Ovary (tissue), 9 donors: ENCODE results near the gene NES. TPM values are rescaled to one million over a fixed set of nuclear protein-coding genes. Genes with fewer than 3 reads are reported as not detected.
A peak's percentile ranks its signal among the peaks of the same experiment; 100 is the strongest.

ENCODE experiments used
- DNase-seq, 5 donors: peaks; one replicate each; pipeline ENCODE4 v3.0.0-alpha.2; 2019 to 2020
- H3K27ac ChIP-seq, 2 donors: fragments of 200-600 bp; one replicate each; pipeline versions ENCODE4 v1.5.1 to v1.8.0; 2019 to 2022
- H3K27me3 ChIP-seq: fragments of 200-600 bp; one replicate; pipeline ENCODE4 v1.8.0; 2022
- H3K36me3 ChIP-seq: fragments of 200-600 bp; sonication (generic); one replicate; pipeline ENCODE4 v1.5.1; 2019
- H3K4me1 ChIP-seq: one replicate; pipeline ENCODE4 v1.8.1; 2013; ENCODE audit warnings: mild to moderate bottlenecking, moderate library complexity; ENCODE audit not compliant: insufficient read depth
- H3K4me3 ChIP-seq: fragments of 200-600 bp; sonication (generic); one replicate; pipeline ENCODE4 v1.5.1; 2017
- H3K9me3 ChIP-seq, 2 donors: fragments of 200-600 bp in 1 of 2; sonication (generic) in 1 of 2; one replicate each; pipeline versions ENCODE4 v1.5.1 to v1.8.1; 2013 to 2019; ENCODE audit warnings: mild to moderate bottlenecking in 1 of 2, moderate library complexity in 1 of 2
- EP300 ChIP-seq: sonication (generic); formaldehyde crosslinking; IDR thresholded peaks from one replicate; pipeline ENCODE4 v1.6.1; 2017; ENCODE audit warnings: antibody characterized with exemption
- POLR2A ChIP-seq: fragments of 450-650 bp; IDR thresholded peaks from one replicate; pipeline ENCODE4 v1.6.1; 2017; ENCODE audit warnings: antibody characterized with exemption, mild to moderate bottlenecking, moderate library complexity
- WGBS, 3 donors: extraction: QIAGEN DNeasy Blood & Tissue Kit in 1 of 3; methylation state at CpG; one replicate each; pipeline versions ENCODE4 v1.1.5 to v1.1.7; 2013 to 2017; 5-methylcytosine and 5-hydroxymethylcytosine counted together
- intact Hi-C, 4 donors: fragments of 100-400 bp; cut with DNase I; formaldehyde crosslinking; loops; one replicate each; pipeline versions ENCODE4 v1.11.0 to v1.15.1; 2022 to 2023
- polyA plus RNA-seq, 2 donors: library from polyadenylated mRNA; stranded (reverse); fragments of 200-250 nt in 1 of 2; fragments of 350-450 nt in 1 of 2; fragmentation: Illumina TruSeq in 1 of 2; extraction: RNeasy Lipid Tissue Mini Kit (QIAGEN cat#74804) in 1 of 2; gene quantifications; one replicate each; pipeline ENCODE4 v1.2.3, GENCODE V29; 2013 to 2014
- total RNA-seq, 7 donors: library from RNA; depleted of rRNA in 2 of 7; stranded (reverse); fragments of >200 nt in 2 of 7; fragmentation: NEBNext Ultra II Directional in 3 of 7; extraction: Animal tissue kit (Norgen Biotek cat#: 25700) in 3 of 7; gene quantifications; one replicate each; pipeline versions ENCODE4 v1.1.0 to v1.2.4, GENCODE V29; 2016 to 2023
- TF ChIP-seq, protein P1 (sequence below), 3 donors: fragments of 450-650 bp in 2 of 3; fragments of 200-600 bp in 1 of 3; IDR thresholded peaks; one replicate each; pipeline versions ENCODE4 v1.5.1 to v1.8.0; 2016 to 2022; ENCODE audit warnings: antibody characterized with exemption in 3 of 3, mild to moderate bottlenecking in 1 of 3
- donor health status: DM: no; HTN: no; CAD: no; lungs with moderate emphysema.
- donor health status: DM: no; HTN: no; CAD: no.
- donor health status: Bipolar disorder and iron deficiency.
- donor health status: DM: yes; HTN: yes; CAD: no.
- donor health status: DM: no; HTN: no; CAD: no.
- donor health status: DM: yes; HTN: yes; CAD: no.

Gene NES
- total and polyA plus RNA-seq, 9 donors, result 3.5 to 32.9 (median 11.3) TPM

DNA sequence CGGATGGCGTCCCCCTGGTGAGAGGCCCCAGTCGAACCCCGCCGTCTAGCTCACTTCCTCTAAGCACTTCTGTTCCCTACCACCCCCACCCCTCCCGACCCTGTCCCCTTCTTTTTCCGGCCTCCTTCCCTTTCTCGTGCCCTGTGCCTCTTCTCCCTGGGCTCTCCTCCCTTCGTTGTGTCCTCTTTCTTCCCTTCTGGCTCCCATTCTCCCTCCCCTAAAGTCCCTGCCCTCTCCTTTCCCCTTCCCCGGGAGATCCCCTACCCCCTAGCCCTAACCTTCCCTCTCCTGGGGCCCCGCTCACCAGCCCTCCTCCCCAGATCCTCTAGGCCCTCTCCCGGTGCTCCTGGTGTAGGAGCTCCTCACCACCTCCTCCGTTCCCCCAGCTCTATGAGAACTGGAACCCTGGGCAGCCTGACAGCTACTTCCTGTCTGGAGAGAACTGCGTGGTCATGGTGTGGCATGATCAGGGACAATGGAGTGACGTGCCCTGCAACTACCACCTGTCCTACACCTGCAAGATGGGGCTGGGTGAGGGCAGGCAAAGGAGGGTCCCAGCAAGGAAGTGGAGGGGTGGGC, 19.4 kb downstream of the NES start:
- H3K4me1 ChIP-seq, result no peaks in the 10 kb centered on the region
- 11 to 14% (median 13%) methylated on average over 15 of the region's 15 CpGs for WGBS, 3 donors
- no peaks in the 10 kb centered on the region for H3K9me3 ChIP-seq
- H3K36me3 ChIP-seq, result no peaks in the 10 kb centered on the region
- no peak overlapping the region for H3K27ac ChIP-seq
- no peak overlapping the region for H3K4me3 ChIP-seq
- DNase-seq, result peak in 1 of 5 donors; percentile 23
- intact Hi-C loops, result loop anchor here in 2 of 4 donors (2.0 to 10.0 kb wide), 3 partner anchors 31 to 201 kb away; no protein-coding TSS in a partner anchor
- H3K27me3 ChIP-seq, result no peaks in the 10 kb centered on the region
- TF ChIP-seq POLR2A, result no peak
- TF ChIP-seq, protein P1, sequence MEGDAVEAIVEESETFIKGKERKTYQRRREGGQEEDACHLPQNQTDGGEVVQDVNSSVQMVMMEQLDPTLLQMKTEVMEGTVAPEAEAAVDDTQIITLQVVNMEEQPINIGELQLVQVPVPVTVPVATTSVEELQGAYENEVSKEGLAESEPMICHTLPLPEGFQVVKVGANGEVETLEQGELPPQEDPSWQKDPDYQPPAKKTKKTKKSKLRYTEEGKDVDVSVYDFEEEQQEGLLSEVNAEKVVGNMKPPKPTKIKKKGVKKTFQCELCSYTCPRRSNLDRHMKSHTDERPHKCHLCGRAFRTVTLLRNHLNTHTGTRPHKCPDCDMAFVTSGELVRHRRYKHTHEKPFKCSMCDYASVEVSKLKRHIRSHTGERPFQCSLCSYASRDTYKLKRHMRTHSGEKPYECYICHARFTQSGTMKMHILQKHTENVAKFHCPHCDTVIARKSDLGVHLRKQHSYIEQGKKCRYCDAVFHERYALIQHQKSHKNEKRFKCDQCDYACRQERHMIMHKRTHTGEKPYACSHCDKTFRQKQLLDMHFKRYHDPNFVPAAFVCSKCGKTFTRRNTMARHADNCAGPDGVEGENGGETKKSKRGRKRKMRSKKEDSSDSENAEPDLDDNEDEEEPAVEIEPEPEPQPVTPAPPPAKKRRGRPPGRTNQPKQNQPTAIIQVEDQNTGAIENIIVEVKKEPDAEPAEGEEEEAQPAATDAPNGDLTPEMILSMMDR (IDR thresholded peaks at IDR 0.05), result no peak
- TF ChIP-seq EP300, result no peak

DNA sequence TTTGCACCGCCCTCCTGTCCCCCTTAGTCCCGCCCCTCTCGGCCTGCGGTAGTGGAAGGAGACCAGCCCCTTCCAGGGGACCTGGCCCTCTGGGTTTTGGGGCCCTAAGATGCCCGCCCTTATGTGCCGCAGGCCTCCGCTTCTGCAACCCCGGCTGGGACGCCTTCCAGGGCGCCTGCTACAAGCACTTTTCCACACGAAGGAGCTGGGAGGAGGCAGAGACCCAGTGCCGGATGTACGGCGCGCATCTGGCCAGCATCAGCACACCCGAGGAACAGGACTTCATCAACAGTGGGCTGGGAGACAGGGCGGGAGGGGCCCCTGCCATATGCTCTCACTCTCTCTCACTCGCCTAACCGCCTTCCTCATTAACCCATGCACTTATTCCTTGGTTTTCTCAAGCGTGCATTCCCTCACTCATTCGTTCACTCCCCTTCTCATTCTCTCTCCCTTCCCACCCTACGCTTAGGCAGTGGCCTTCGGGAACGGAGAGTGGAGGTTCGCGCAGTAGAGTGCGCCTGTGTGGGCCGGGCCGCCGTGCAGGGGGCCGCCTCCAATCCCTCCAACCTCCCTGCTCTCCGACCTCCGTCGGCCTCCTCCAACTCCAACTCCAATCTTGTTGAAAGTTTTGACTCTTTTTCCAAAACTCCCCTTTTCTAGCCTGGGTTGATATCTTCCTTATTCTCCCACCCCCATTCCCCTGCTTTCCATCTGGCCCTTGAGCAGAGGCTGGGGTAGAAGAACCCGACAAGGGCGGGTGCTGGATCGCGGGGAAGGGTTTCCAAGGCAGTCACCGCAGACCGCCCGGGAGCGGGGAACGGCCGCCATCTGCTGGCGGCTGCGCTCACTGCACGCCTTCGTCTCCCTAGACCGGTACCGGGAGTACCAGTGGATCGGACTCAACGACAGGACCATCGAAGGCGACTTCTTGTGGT, 20.1 kb downstream of the NES start:
- H3K27ac ChIP-seq, result no peak overlapping the region
- H3K4me1 ChIP-seq, result no peaks in the 10 kb centered on the region
- intact Hi-C loops, result loop anchor here in 2 of 4 donors (2.0 to 10.0 kb wide), 3 partner anchors 30 to 200 kb away; no protein-coding TSS in a partner anchor
- peak overlapping the region; percentile 39 for H3K4me3 ChIP-seq
- peak; percentile 62 to 88 (median 84) for DNase-seq
- 1 to 2% (median 1%) methylated on average over 54 of the region's 54 CpGs for WGBS, 3 donors
- no peaks in the 10 kb centered on the region for H3K27me3 ChIP-seq
- no peaks in the 10 kb centered on the region for H3K9me3 ChIP-seq
- TF ChIP-seq, protein P1 (IDR thresholded peaks at IDR 0.05), result peak; percentile 88 to 93 (median 91)
- no peak for TF ChIP-seq POLR2A
- no peaks in the 10 kb centered on the region for H3K36me3 ChIP-seq

DNA sequence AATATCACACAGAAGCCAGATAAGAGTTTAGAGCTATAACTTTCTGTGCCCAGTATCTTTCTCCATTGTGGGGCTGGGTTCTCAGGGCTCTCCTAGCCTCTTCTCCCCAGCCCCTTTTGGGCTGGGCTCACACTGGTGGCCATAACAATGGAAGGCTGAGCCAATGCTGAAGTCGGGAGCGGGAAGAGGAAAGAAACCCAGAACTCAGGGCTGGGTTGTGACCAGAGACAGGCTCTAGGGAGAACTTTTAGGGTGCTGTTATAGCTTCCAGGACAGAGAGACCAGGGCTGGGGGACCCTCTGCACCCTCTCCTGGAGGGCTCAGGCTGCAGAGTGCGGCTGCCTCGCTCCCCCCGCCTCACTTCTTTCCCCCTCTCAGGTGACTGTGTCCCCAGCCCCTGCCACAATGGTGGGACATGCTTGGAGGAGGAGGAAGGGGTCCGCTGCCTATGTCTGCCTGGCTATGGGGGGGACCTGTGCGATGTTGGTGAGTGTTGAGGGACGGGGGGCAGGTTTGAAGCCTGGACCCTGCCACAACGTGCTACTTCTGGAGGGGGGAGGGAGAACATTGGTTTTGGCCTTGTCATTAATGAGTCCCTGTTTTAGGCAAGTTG, 21.2 kb downstream of the NES start:
- Histone ChIP-seq H3K27ac (no peak overlapping the region), H3K4me1 (no peaks in the 10 kb centered on the region), H3K9me3 (no peaks in the 10 kb centered on the region), H3K27me3 (no peaks in the 10 kb centered on the region), H3K4me3 (no peak overlapping the region), H3K36me3 (no peaks in the 10 kb centered on the region)
- 57 to 61% (median 57%) methylated on average over 9 of the region's 9 CpGs for WGBS, 3 donors
- TF ChIP-seq, protein P1 (IDR thresholded peaks at IDR 0.05), result no peak
- no peak for TF ChIP-seq EP300
- DNase-seq, result no peak
- intact Hi-C loops, result loop anchor here in 2 of 4 donors (2.0 to 10.0 kb wide), 3 partner anchors 29 to 199 kb away; no protein-coding TSS in a partner anchor

DNA sequence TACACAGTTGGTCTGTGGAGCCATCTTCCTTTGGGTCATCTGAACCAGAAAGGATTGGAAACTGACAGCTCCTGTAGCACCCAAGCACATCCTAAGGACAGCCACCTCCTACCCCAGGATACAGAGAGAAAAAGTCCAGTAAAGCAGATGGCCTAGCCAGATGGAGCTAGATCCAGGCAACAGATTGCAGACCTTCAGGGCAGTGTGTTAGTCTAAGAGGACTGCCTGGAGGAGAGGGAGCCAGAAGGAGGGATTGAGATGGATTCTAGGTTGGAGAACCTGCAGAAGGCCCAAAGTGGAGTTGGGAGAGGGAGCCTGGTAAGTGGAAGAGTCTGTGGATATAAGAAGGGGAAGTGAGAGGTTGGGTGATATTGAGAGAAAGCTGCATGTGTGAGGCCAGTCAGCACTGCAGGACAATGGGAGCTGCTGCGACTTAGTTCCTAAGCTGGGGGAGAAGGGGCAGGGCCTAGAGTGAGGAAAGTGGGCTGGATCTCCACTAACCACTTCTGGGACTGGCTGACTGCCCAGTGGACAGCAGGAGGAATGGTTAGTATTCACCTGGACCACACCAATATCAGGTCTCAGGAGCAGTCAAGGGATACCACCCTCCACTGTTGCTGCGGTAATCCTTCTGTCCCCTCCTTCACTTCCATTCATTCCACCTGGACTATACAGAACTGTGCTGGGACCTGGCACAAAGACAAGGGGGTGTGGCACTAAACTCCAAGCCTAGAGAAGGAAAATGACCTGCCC, 21.9 kb downstream of the NES start:
- TF ChIP-seq, protein P1 (IDR thresholded peaks at IDR 0.05), result no peak
- TF ChIP-seq POLR2A (no peak), EP300 (no peak)
- intact Hi-C loops, result loop anchor here in 2 of 4 donors (5.0 to 10.0 kb wide), 2 partner anchors 71 to 198 kb away; no protein-coding TSS in a partner anchor
- no peak overlapping the region for H3K4me3 ChIP-seq
- H3K9me3 ChIP-seq, result no peaks in the 10 kb centered on the region
- no peak overlapping the region for H3K27ac ChIP-seq
- DNase-seq, result no peak
- H3K4me1 ChIP-seq, result no peaks in the 10 kb centered on the region
- no peaks in the 10 kb centered on the region for H3K27me3 ChIP-seq
- 46 to 62% (median 60%) methylated on average over 2 of the region's 2 CpGs for WGBS, 3 donors
- H3K36me3 ChIP-seq, result no peaks in the 10 kb centered on the region
